ENCODE data around the gene OR2M7.

DNA sequence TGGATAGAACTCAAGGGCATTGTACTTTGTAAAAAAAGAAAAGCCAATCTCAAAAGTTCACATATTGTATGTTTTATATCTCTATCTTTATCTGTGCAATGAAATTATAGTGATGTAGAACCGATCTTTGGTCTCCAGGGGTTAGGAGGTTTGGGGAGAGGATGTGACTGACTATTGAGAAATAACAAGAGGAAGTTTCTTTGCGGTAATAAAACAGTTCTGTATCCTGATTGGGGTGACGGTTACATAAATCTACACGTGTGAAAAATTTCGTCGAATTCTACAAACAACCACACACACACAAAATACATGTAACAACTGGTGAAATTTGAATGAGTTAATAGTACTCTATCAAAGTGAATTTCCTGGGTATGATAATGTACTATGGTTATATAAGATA lies 36.0 kb downstream of the OR2M7 start:
- TF ChIP-seq CTCF (IDR thresholded peaks at IDR 0.05; ENCODE audit: low read depth, low read length) (no peak), EZH2phosphoT487 (IDR thresholded peaks at IDR 0.05; ENCODE audit: low read depth) (no peak)

Measured in OCI-LY3 (cell line).